ENCODE measurements around the gene BEST2. TPM values are rescaled to one million over a fixed set of nuclear protein-coding genes. Genes with fewer than 3 reads are reported as not detected.
A peak's percentile ranks its signal among the peaks of the same experiment; 100 is the strongest.

Gene BEST2
- total RNA-seq, 2 donors from 2014 or later = 12.1 to 22.6 TPM

- H3K4me1 ChIP-seq = no peaks in the 10 kb centered on the region
- no peak overlapping the region for H3K4me3 ChIP-seq
- peak overlapping the region in 1 of 2 donors; percentile 97 for H3K9ac ChIP-seq (ENCODE audit: low read depth in 2 of 2, low read length in 2 of 2)
Observed at GRCh38 chr19:12720296-12720695, 31.3 kb upstream of the BEST2 start.

GRCh38 chr19:12720851-12721655 lies 30.5 kb upstream of the BEST2 start:
- DNase-seq = peak; percentile 26
- Histone ChIP-seq H3K4me3 (peak overlapping the region; percentile 72), H3K27me3 (no peaks in the 10 kb centered on the region), H3K9me3 (no peaks in the 10 kb centered on the region), H3K9ac (ENCODE audit: low read depth in 2 of 2, low read length in 2 of 2) (peak overlapping the region; percentile 80 to 97), H3K27ac (peak overlapping the region; percentile 82), H3K4me1 (no peaks in the 10 kb centered on the region), H3K36me3 (no peaks in the 10 kb centered on the region)
- no peak for TF ChIP-seq CTCF (IDR thresholded peaks at IDR 0.05)
- intact Hi-C loops (cut with DNase I) = loop anchor here (5.0 kb wide), 1 partner anchor 36 kb away; no protein-coding TSS in a partner anchor

More at GRCh38 chr19:12720296-12720695, 31.3 kb upstream of the BEST2 start:
- H3K36me3 ChIP-seq = peaks cover 1% of the 10 kb centered on the region
- H3K27ac ChIP-seq = no peak overlapping the region
- no peaks in the 10 kb centered on the region for H3K9me3 ChIP-seq
- DNase-seq = no peak
- TF ChIP-seq CTCF (IDR thresholded peaks at IDR 0.05) = no peak
- H3K27me3 ChIP-seq = no peaks in the 10 kb centered on the region
- intact Hi-C loops (cut with DNase I) = loop anchor here (5.0 kb wide), 1 partner anchor 37 kb away; no protein-coding TSS in a partner anchor

GRCh38 chr19:12721656-12722565 lies 29.7 kb upstream of the BEST2 start:
- H3K9me3 ChIP-seq = no peaks in the 10 kb centered on the region
- DNase-seq = peak; percentile 56
- intact Hi-C loops (cut with DNase I) = loop anchor here (5.0 kb wide), 1 partner anchor 35 kb away; no protein-coding TSS in a partner anchor
- H3K27ac ChIP-seq = peak overlapping the region; percentile 82
- H3K27me3 ChIP-seq = no peaks in the 10 kb centered on the region
- H3K9ac ChIP-seq (ENCODE audit: low read depth in 2 of 2, low read length in 2 of 2) = peak overlapping the region; percentile 80 to 97
- no peaks in the 10 kb centered on the region for H3K36me3 ChIP-seq
- H3K4me3 ChIP-seq = peak overlapping the region; percentile 72
- no peak for TF ChIP-seq CTCF (IDR thresholded peaks at IDR 0.05)
- H3K4me1 ChIP-seq = no peaks in the 10 kb centered on the region

GRCh38 chr19:12722566-12723380 lies 28.8 kb upstream of the BEST2 start:
- peak overlapping the region; percentile 82 for H3K27ac ChIP-seq
- intact Hi-C loops (cut with DNase I) = loop anchor here (5.0 kb wide), 1 partner anchor 35 kb away; no protein-coding TSS in a partner anchor
- no peaks in the 10 kb centered on the region for H3K27me3 ChIP-seq
- H3K4me1 ChIP-seq = no peaks in the 10 kb centered on the region
- H3K36me3 ChIP-seq = no peaks in the 10 kb centered on the region
- peak overlapping the region; percentile 53 to 90 for H3K9ac ChIP-seq (ENCODE audit: low read depth in 2 of 2, low read length in 2 of 2)
- H3K4me3 ChIP-seq = peak overlapping the region; percentile 72
- DNase-seq = peak; percentile 98
- no peak for TF ChIP-seq CTCF (IDR thresholded peaks at IDR 0.05)
- no peaks in the 10 kb centered on the region for H3K9me3 ChIP-seq

- Histone ChIP-seq H3K27ac (peak overlapping the region; percentile 82), H3K27me3 (no peaks in the 10 kb centered on the region), H3K36me3 (no peaks in the 10 kb centered on the region), H3K4me3 (peak overlapping the region; percentile 72), H3K9me3 (no peaks in the 10 kb centered on the region), H3K4me1 (no peaks in the 10 kb centered on the region), H3K9ac (ENCODE audit: low read depth in 2 of 2, low read length in 2 of 2) (peak overlapping the region; percentile 53 to 90)
- no peak for DNase-seq
- intact Hi-C loops (cut with DNase I) = loop anchor here (5.0 kb wide), 1 partner anchor 34 kb away; no protein-coding TSS in a partner anchor
- no peak for TF ChIP-seq CTCF (IDR thresholded peaks at IDR 0.05)
Observed at GRCh38 chr19:12723381-12723640, 28.3 kb upstream of the BEST2 start.

All from colonic mucosa (tissue), 4 donors.